HEK293 (cell line): Measurements from ENCODE around the gene OTX1.

Experiments used
- CTCF ChIA-PET: fragments of 350-600 bp; formaldehyde crosslinking; extraction: SDS; loops from one replicate; lab custom pipeline; 2021; ENCODE audit warnings: antibody characterized with exemption; lab: Yijun Ruan, JAX
- POLR2A ChIA-PET: fragments of 300-600 bp; formaldehyde crosslinking; extraction: SDS; loops from one replicate; lab custom pipeline; 2020; ENCODE audit warnings: antibody characterized with exemption, inconsistent platforms; lab: Yijun Ruan, JAX
- H3K27ac ChIP-seq: fragments of 200-500 bp; sonication (Bioruptor generic); 2 replicates; pipeline ENCODE4 v1.5.1; 2014; ENCODE audit warnings: low read depth, low read length, control low read depth, inconsistent platforms; ENCODE audit errors: extremely low read depth
- H3K36me3 ChIP-seq, 2 experiments: fragments of 200-500 bp in 1 of 2; sonication (Bioruptor generic) in 1 of 2; 1 replicate in 1 of 2; 2 replicates in 1 of 2; pipeline ENCODE4 v1.5.1; 2014 to 2017; ENCODE audit warnings: inconsistent platforms in 2 of 2, low read length in 2 of 2; ENCODE audit not compliant: control insufficient read depth in 2 of 2, insufficient read depth in 1 of 2
- H3K4me1 ChIP-seq: fragments of 200-500 bp; sonication (Bioruptor generic); 2 replicates; pipeline ENCODE4 v1.5.1; 2014; ENCODE audit warnings: mild to moderate bottlenecking, low read length, inconsistent platforms; ENCODE audit not compliant: control insufficient read depth, insufficient read depth
- H3K4me3 ChIP-seq: 2 replicates; pipeline ENCODE4 v1.5.1; 2011; ENCODE audit warnings: low read depth, mild to moderate bottlenecking, control low read depth, low read length, moderate library complexity
- H3K9me3 ChIP-seq: fragments of 200-500 bp; sonication (Bioruptor generic); 2 replicates; pipeline ENCODE4 v1.5.1; 2014; ENCODE audit warnings: low read depth, low read length, inconsistent platforms; ENCODE audit not compliant: control insufficient read depth, insufficient read depth
- GFI1B ChIP-seq: fragments of 450-650 bp; formaldehyde crosslinking; IDR thresholded peaks from 2 replicates; pipeline ENCODE4 v1.5.1; 2016; ENCODE audit warnings: missing biosample characterization, missing genetic modification characterization
- GLIS1 ChIP-seq: fragments of 450-650 bp; formaldehyde crosslinking; IDR thresholded peaks from 2 replicates; pipeline ENCODE4 v1.5.1; 2016; ENCODE audit warnings: missing biosample characterization, missing genetic modification characterization
- IKZF3 ChIP-seq: fragments of 450-650 bp; IDR thresholded peaks from 2 replicates; pipeline ENCODE4 v1.5.0; 2018; ENCODE audit warnings: missing biosample characterization, mild to moderate bottlenecking, missing genetic modification characterization, moderate library complexity
- KLF16 ChIP-seq: fragments of 450-650 bp; formaldehyde crosslinking; IDR thresholded peaks from 2 replicates; pipeline ENCODE4 v1.5.1; 2017; ENCODE audit warnings: missing biosample characterization, missing genetic modification characterization
- KLF17 ChIP-seq: fragments of 450-650 bp; formaldehyde crosslinking; IDR thresholded peaks from 2 replicates; pipeline ENCODE4 v1.5.1; 2016; ENCODE audit warnings: missing biosample characterization, missing genetic modification characterization
- KLF9 ChIP-seq: fragments of 450-650 bp; formaldehyde crosslinking; IDR thresholded peaks from 2 replicates; pipeline ENCODE4 v1.5.1; 2016; ENCODE audit warnings: missing biosample characterization, missing genetic modification characterization, low read depth
- MZF1 ChIP-seq: fragments of 450-650 bp; formaldehyde crosslinking; IDR thresholded peaks from 2 replicates; pipeline ENCODE4 v1.5.1; 2017; ENCODE audit warnings: missing biosample characterization, missing genetic modification characterization, borderline replicate concordance
- PATZ1 ChIP-seq: fragments of 450-650 bp; formaldehyde crosslinking; IDR thresholded peaks from 2 replicates; pipeline ENCODE4 v1.5.1; 2016; ENCODE audit warnings: missing biosample characterization, missing genetic modification characterization
- PRDM10 ChIP-seq: fragments of 450-650 bp; formaldehyde crosslinking; IDR thresholded peaks from 2 replicates; pipeline ENCODE4 v1.5.1; 2016; ENCODE audit warnings: missing biosample characterization, missing genetic modification characterization
- PRDM6 ChIP-seq: fragments of 450-650 bp; formaldehyde crosslinking; IDR thresholded peaks from 2 replicates; pipeline ENCODE4 v1.5.1; 2017; ENCODE audit warnings: missing biosample characterization, missing genetic modification characterization
- SP7 ChIP-seq: fragments of 450-650 bp; formaldehyde crosslinking; IDR thresholded peaks from 2 replicates; pipeline ENCODE4 v1.5.1; 2016; ENCODE audit warnings: missing biosample characterization, missing genetic modification characterization
- WT1 ChIP-seq: fragments of 450-650 bp; formaldehyde crosslinking; IDR thresholded peaks from 2 replicates; pipeline ENCODE4 v1.5.1; 2016; ENCODE audit warnings: missing biosample characterization, missing genetic modification characterization
- ZBTB20 ChIP-seq: fragments of 450-650 bp; formaldehyde crosslinking; IDR thresholded peaks from 2 replicates; pipeline ENCODE4 v1.5.1; 2016; ENCODE audit warnings: missing biosample characterization, missing genetic modification characterization
- ZBTB21 ChIP-seq: fragments of 450-650 bp; formaldehyde crosslinking; IDR thresholded peaks from 2 replicates; pipeline ENCODE4 v1.5.1; 2017; ENCODE audit warnings: missing biosample characterization, missing genetic modification characterization
- ZFP3 ChIP-seq: fragments of 450-650 bp; formaldehyde crosslinking; IDR thresholded peaks from 2 replicates; pipeline ENCODE4 v1.5.1; 2016; ENCODE audit warnings: low read depth, missing biosample characterization, missing genetic modification characterization
- ZNF10 ChIP-seq: fragments of 450-650 bp; formaldehyde crosslinking; IDR thresholded peaks from 2 replicates; pipeline ENCODE4 v1.5.1; 2017; ENCODE audit warnings: missing biosample characterization, missing genetic modification characterization
- ZNF140 ChIP-seq: fragments of 450-650 bp; formaldehyde crosslinking; IDR thresholded peaks from 2 replicates; pipeline ENCODE4 v1.5.1; 2016; ENCODE audit warnings: missing biosample characterization, missing genetic modification characterization
- ZNF23 ChIP-seq: fragments of 450-650 bp; formaldehyde crosslinking; IDR thresholded peaks from 2 replicates; pipeline ENCODE4 v1.5.1; 2016; ENCODE audit warnings: missing biosample characterization, missing genetic modification characterization, borderline replicate concordance
- ZNF24 ChIP-seq: fragments of 450-650 bp; formaldehyde crosslinking; IDR thresholded peaks from 2 replicates; pipeline ENCODE4 v1.5.1; 2016; ENCODE audit warnings: missing biosample characterization, missing genetic modification characterization
- ZNF292 ChIP-seq: fragments of 450-650 bp; formaldehyde crosslinking; IDR thresholded peaks from 2 replicates; pipeline ENCODE4 v1.5.1; 2016; ENCODE audit warnings: low read depth, missing biosample characterization, missing genetic modification characterization, borderline replicate concordance
- ZNF335 ChIP-seq: fragments of 450-650 bp; formaldehyde crosslinking; conservative IDR thresholded peaks from 2 replicates; pipeline ENCODE4 v1.5.1; 2016; ENCODE audit warnings: missing biosample characterization, missing genetic modification characterization
- ZNF394 ChIP-seq: fragments of 450-650 bp; formaldehyde crosslinking; IDR thresholded peaks from 2 replicates; pipeline ENCODE4 v1.5.1; 2016; ENCODE audit warnings: missing biosample characterization, missing genetic modification characterization, mild to moderate bottlenecking, moderate library complexity, borderline replicate concordance
- ZNF426 ChIP-seq: fragments of 450-650 bp; formaldehyde crosslinking; IDR thresholded peaks from 2 replicates; pipeline ENCODE4 v1.5.1; 2017; ENCODE audit warnings: missing biosample characterization, missing genetic modification characterization, mild to moderate bottlenecking, inconsistent platforms, moderate library complexity
- ZNF585B ChIP-seq: fragments of 450-650 bp; formaldehyde crosslinking; IDR thresholded peaks from 2 replicates; pipeline ENCODE4 v1.5.1; 2016; ENCODE audit warnings: missing biosample characterization, missing genetic modification characterization
- ZSCAN23 ChIP-seq: fragments of 450-650 bp; formaldehyde crosslinking; IDR thresholded peaks from 2 replicates; pipeline ENCODE4 v1.5.1; 2016; ENCODE audit warnings: missing biosample characterization, missing genetic modification characterization
- ZSCAN5A ChIP-seq: fragments of 450-650 bp; formaldehyde crosslinking; IDR thresholded peaks from 2 replicates; pipeline ENCODE4 v1.5.1; 2016; ENCODE audit warnings: missing biosample characterization, missing genetic modification characterization
- ZXDB ChIP-seq: fragments of 450-650 bp; formaldehyde crosslinking; IDR thresholded peaks from 2 replicates; pipeline ENCODE4 v1.5.1; 2016; ENCODE audit warnings: missing biosample characterization, missing genetic modification characterization

Gene OTX1

GRCh38 chr2:63049970-63050333 is 678 bp upstream of the OTX1 start (continued):
- TF ChIP-seq ZNF292 (tag by site-specific recombination) (no peak), ZNF426 (no peak), ZBTB21 (tag by site-specific recombination) (no peak), ZSCAN5A (no peak), SP7 (tag by site-specific recombination) (no peak), KLF16 (tag by site-specific recombination) (no peak), IKZF3 (tag by site-specific recombination) (peak; percentile 44; the same call in 1 of the 2 replicates), PRDM6 (tag by site-specific recombination) (no peak), ZFP3 (tag by site-specific recombination) (peak; percentile 69)
- TF ChIP-seq, all 188 proteins: peak for 6

- CTCF ChIA-PET = no interaction called here
- Histone ChIP-seq H3K36me3 (peaks cover 0 to 39% of the 10 kb centered on the region in 2 experiments; a peak in 2 of 3 replicates), H3K4me3 (peak overlapping the region; percentile 70), H3K9me3 (no peaks in the 10 kb centered on the region), H3K4me1 (peaks cover 2% of the 10 kb centered on the region; the same call in 1 of the 2 replicates), H3K27ac (peak overlapping the region; percentile 58)
- POLR2A ChIA-PET = interaction anchor here (0.6 to 1.0 kb wide), 6 partner anchors 10 to 808 kb away, joined by 3 to 6 read pairs (median 4); no protein-coding TSS in a partner anchor
- no peak for TF ChIP-seq ZNF23 (tag by site-specific recombination)
- TF ChIP-seq ZNF394 = no peak
- no peak; the same call in 1 of the 2 replicates for TF ChIP-seq ZBTB20 (tag by site-specific recombination)
- TF ChIP-seq KLF17 (tag by site-specific recombination) = 0 out of 2 replicates have a peak, but pooled peaks have one; percentile 9
- TF ChIP-seq MZF1 (tag by site-specific recombination) = no peak
- no peak for TF ChIP-seq GFI1B (tag by site-specific recombination)
- no peak for TF ChIP-seq ZNF585B (tag by site-specific recombination)
- peak; percentile 2; the same call in 1 of the 2 replicates for TF ChIP-seq ZXDB (tag by site-specific recombination)
- TF ChIP-seq KLF9 (tag by site-specific recombination) = no peak
- TF ChIP-seq ZSCAN23 (tag by site-specific recombination) = no peak
- TF ChIP-seq WT1 = no peak
- TF ChIP-seq ZNF140 (tag by site-specific recombination) = no peak
- peak; percentile 61 for TF ChIP-seq ZNF335 (tag by site-specific recombination)
- peak; percentile 25; the same call in 1 of the 2 replicates for TF ChIP-seq PATZ1
- TF ChIP-seq PRDM10 = peak; percentile 7; the same call in 1 of the 2 replicates
- no peak for TF ChIP-seq ZNF24
- 0 out of 2 replicates have a peak, but pooled peaks have one; percentile 46 for TF ChIP-seq KLF16 (tag by site-specific recombination)
- TF ChIP-seq ZNF10 (tag by site-specific recombination) = no peak
- TF ChIP-seq GLIS1 (tag by site-specific recombination) = peak; percentile 79; the same call in 1 of the 2 replicates
These were observed 588 bp downstream of the OTX1 start for GRCh38 chr2:63051042-63051794.
